Activated CD8-positive, alpha-beta T cell treated with anti-CD3 and anti-CD28 coated beads, Interleukin-2, amount 10 ng/mL, durations not matched to agents 7 days and 5 days (primary cell): ENCODE results near the gene JAG2. TPM values are rescaled to one million over a fixed set of nuclear protein-coding genes. Genes with fewer than 3 reads are reported as not detected.

Experiments used
- ATAC-seq: fragments of 150-1000 bp; cut with Tn5 transposase; one replicate; pipeline ENCODE4 v1.10.0; 2021; ENCODE audit warnings: moderate library complexity
- CTCF ChIA-PET: fragments of 350-600 bp; sonication (Branson Sonifier 250); formaldehyde crosslinking; loops from one replicate; lab custom pipeline; 2021; ENCODE audit warnings: antibody characterized with exemption; lab: Charles Lee
- POLR2A ChIA-PET: fragments of 350-600 bp; sonication (Branson Sonifier 250); formaldehyde crosslinking; loops from one replicate; lab custom pipeline; 2021; ENCODE audit warnings: antibody characterized with exemption; lab: Charles Lee
- DNase-seq: peaks from one replicate; pipeline ENCODE4 v3.0.0-alpha.2; 2020
- H3K27ac Mint-ChIP-seq: one replicate; pipeline ENCODE4 v1.8.0; 2021; ENCODE audit warnings: mild to moderate bottlenecking, mixed read lengths
- H3K27me3 Mint-ChIP-seq: one replicate; pipeline ENCODE4 v1.8.0; 2021; ENCODE audit warnings: low read depth, mixed read lengths
- H3K36me3 Mint-ChIP-seq: one replicate; pipeline ENCODE4 v1.8.0; 2021; ENCODE audit warnings: low read depth, mixed read lengths
- H3K4me1 Mint-ChIP-seq: one replicate; pipeline ENCODE4 v1.8.0; 2021; ENCODE audit warnings: low read depth, mixed read lengths
- H3K4me3 Mint-ChIP-seq: one replicate; pipeline ENCODE4 v1.8.0; 2021; ENCODE audit warnings: mild to moderate bottlenecking, mixed read lengths
- H3K9me3 Mint-ChIP-seq: one replicate; pipeline ENCODE4 v1.8.0; 2022; ENCODE audit warnings: mixed read lengths; ENCODE audit not compliant: insufficient read depth
- total RNA-seq, 2 experiments: library from RNA; stranded (reverse); gene quantifications; one replicate each; pipeline ENCODE4 v1.2.3, GENCODE V29; 2021

The JAG2 gene
- total RNA-seq, 2 experiments from 2014 or later, result 2.5 to 2.9 TPM

DNA sequence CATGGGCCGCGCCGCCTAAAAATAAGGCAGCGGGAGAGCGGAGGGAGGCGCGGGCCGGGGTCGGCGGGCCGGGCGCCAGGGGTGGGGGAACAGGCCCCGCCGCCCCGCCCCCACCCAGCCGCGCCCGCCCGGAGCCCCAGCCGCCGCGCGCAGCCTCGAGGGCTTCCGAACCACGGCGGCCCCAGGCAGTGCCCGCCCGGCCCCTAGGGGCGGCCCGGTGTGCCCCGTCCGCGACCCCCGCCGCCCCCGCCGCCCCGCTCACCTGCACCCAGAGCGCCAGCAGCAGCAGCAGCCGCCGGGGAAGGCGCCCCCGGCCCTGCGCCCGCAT lies 519 bp downstream of the JAG2 start:
- Mint-ChIP-seq H3K4me3 (peak overlapping the region; percentile 31), H3K9me3 (no peaks in the 10 kb centered on the region), H3K4me1 (peaks cover 19% of the 10 kb centered on the region), H3K36me3 (no peaks in the 10 kb centered on the region), H3K27me3 (peaks cover 22% of the 10 kb centered on the region), H3K27ac (no peak overlapping the region)
- ChIA-PET CTCF (interaction anchor here (1.1 to 1.6 kb wide), 5 partner anchors 12 to 183 kb away, joined by 3 to 7 read pairs (median 3); no protein-coding TSS in a partner anchor), POLR2A (no interaction called here)
- no peak for DNase-seq
- ATAC-seq, result no peak

GRCh38 chr14:105167303-105168092 lies 1.1 kb downstream of the JAG2 start:
- Mint-ChIP-seq H3K4me1 (peaks cover 19% of the 10 kb centered on the region), H3K36me3 (no peaks in the 10 kb centered on the region), H3K9me3 (no peaks in the 10 kb centered on the region), H3K27me3 (peaks cover 22% of the 10 kb centered on the region), H3K4me3 (peak overlapping the region; percentile 31), H3K27ac (no peak overlapping the region)
- DNase-seq (no peak), ATAC-seq (no peak)
- CTCF ChIA-PET, result interaction anchor here (1.1 to 1.6 kb wide), 5 partner anchors 13 to 184 kb away, joined by 3 to 7 read pairs (median 3); no protein-coding TSS in a partner anchor
- POLR2A ChIA-PET, result no interaction called here

DNA sequence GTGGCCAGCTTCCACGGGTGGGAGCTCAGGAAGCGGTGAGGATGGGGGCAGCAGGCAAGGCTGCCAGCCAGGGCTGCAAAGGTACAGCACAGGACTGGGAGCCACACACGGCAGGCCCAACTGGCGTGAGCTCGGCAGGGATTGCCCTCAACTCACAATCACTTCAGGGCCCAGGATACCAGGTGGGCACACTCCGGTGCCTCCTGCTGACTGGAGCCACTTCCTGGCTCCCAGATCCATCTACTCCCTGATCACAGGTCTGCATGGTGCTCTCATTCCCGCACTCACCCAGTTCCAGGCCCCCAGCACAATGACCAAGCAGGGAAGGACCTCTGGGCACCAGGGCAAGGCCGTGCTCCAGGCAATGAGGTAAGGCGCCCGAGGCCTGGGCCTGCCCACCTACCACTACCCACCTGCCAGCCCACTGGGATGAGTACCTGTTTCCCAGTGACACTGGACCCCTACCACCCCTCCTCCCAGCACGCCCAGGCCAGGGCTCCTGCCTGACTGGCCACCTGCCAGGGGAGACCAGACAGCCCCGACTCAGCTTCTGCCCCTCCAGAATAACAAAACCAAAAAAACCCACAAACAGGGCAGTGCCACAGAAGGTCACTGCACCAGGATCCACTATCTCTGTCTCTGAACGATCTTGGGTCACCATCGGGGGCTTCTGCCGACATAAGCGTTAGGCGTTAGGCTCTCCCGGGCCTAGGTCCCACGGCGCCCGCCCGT lies 1.8 kb downstream of the JAG2 start:
- ATAC-seq (no peak), DNase-seq (no peak)
- CTCF ChIA-PET, result no interaction called here
- H3K27ac Mint-ChIP-seq, result no peak overlapping the region
- peaks cover 20% of the 10 kb centered on the region for H3K27me3 Mint-ChIP-seq
- H3K4me1 Mint-ChIP-seq, result peaks cover 19% of the 10 kb centered on the region
- H3K36me3 Mint-ChIP-seq, result no peaks in the 10 kb centered on the region
- H3K4me3 Mint-ChIP-seq, result no peak overlapping the region
- H3K9me3 Mint-ChIP-seq, result no peaks in the 10 kb centered on the region
- POLR2A ChIA-PET, result no interaction called here

DNA sequence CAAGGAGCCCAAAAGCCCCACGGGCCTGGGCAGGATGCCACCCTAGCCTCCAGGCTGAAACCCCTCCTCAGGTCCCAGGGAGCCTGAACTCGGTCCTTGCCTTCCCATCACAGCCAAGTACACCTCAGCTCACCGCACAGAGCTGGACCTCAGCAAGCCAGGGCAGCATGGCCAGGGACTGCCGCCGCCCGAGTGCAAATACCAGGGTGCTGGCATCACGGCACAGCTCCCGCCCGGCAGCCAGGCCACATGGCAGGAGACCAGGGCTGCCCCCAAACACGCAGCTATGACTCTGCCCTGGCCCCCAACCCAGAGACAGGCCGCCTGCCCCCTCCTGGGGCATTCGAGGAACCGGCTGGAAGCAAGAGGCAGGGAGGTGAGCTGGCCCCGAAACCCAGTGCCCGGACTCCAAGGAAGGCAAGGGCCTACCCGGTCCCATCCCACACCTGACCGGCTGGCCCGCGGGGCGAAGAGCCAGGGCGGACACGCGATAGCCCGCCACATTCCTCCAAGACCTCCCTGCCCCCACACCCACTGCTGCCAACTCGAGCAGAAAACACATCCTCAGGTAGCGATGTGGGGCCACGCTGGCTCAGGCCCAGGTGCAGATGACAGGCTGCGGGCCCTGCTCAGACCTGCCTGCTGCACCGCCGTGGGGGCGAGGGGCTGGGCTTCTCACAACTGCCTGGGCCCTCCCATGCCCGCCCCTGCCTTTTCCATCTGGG lies 2.7 kb downstream of the JAG2 start:
- ATAC-seq, result no peak
- H3K9me3 Mint-ChIP-seq, result no peaks in the 10 kb centered on the region
- peaks cover 19% of the 10 kb centered on the region for H3K27me3 Mint-ChIP-seq
- ChIA-PET POLR2A (no interaction called here), CTCF (interaction anchor here (1.1 to 1.8 kb wide), 2 partner anchors 29 to 186 kb away, joined by 3 to 5 read pairs; no protein-coding TSS in a partner anchor)
- H3K27ac Mint-ChIP-seq, result no peak overlapping the region
- no peaks in the 10 kb centered on the region for H3K36me3 Mint-ChIP-seq
- DNase-seq, result no peak
- H3K4me3 Mint-ChIP-seq, result no peak overlapping the region
- peaks cover 15% of the 10 kb centered on the region for H3K4me1 Mint-ChIP-seq

- Mint-ChIP-seq H3K36me3 (no peaks in the 10 kb centered on the region), H3K4me3 (no peak overlapping the region), H3K27ac (no peak overlapping the region), H3K4me1 (peaks cover 10% of the 10 kb centered on the region), H3K9me3 (no peaks in the 10 kb centered on the region), H3K27me3 (peaks cover 18% of the 10 kb centered on the region)
- CTCF ChIA-PET, result interaction anchor here (1.1 to 1.8 kb wide), 3 partner anchors 30 to 187 kb away, joined by 3 to 5 read pairs (median 4); no protein-coding TSS in a partner anchor
- ATAC-seq, result no peak
- DNase-seq, result no peak
- POLR2A ChIA-PET, result no interaction called here
Observed at GRCh38 chr14:105165134-105165704, 3.4 kb downstream of the JAG2 start.

DNA sequence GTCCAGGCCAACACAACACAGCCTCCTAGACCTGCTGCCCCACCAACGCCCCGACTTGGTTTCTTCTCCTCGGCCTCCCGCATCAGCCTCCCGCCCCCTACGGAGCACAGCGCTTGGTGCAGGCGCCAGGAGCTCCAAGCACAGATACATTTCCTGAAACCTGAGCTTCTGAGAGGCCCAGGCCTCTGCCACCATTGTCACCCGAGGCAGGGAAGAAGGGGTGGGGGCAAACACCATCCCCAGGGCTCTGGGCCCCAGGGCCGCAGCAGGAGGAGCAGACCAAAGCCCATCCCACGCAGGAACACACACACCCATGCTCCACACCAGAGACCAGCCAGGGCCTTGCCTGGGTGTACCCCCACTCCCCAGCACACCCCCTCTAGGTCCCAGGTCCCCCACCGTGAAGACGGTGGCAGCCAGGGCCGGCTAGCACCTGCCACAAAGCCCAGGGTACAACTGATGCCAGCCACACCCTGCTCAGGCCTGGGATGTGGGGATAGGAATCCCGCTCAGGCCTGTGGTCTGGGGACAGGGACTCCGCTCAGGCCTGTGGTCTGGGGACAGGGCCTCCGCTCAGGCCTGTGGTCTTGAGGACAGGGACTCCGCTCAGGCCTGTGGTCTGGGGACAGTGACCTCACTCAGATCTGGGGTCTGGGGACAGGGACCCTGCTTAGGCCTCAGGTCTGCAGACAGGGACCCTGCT lies 5.4 kb downstream of the JAG2 start:
- POLR2A ChIA-PET, result no interaction called here
- no peaks in the 10 kb centered on the region for H3K36me3 Mint-ChIP-seq
- no peaks in the 10 kb centered on the region for H3K9me3 Mint-ChIP-seq
- H3K27me3 Mint-ChIP-seq, result peaks cover 8% of the 10 kb centered on the region
- DNase-seq, result no peak
- CTCF ChIA-PET, result no interaction called here
- H3K4me1 Mint-ChIP-seq, result peaks cover 2% of the 10 kb centered on the region
- ATAC-seq, result no peak
- H3K27ac Mint-ChIP-seq, result no peak overlapping the region
- H3K4me3 Mint-ChIP-seq, result no peak overlapping the region

- Mint-ChIP-seq H3K4me3 (no peak overlapping the region), H3K36me3 (no peaks in the 10 kb centered on the region), H3K27ac (no peak overlapping the region), H3K4me1 (no peaks in the 10 kb centered on the region), H3K27me3 (peaks cover 8% of the 10 kb centered on the region), H3K9me3 (no peaks in the 10 kb centered on the region)
- ATAC-seq, result no peak
- no peak for DNase-seq
- ChIA-PET CTCF (no interaction called here), POLR2A (no interaction called here)
Observed at GRCh38 chr14:105162669-105162979, 6.0 kb downstream of the JAG2 start.

DNA sequence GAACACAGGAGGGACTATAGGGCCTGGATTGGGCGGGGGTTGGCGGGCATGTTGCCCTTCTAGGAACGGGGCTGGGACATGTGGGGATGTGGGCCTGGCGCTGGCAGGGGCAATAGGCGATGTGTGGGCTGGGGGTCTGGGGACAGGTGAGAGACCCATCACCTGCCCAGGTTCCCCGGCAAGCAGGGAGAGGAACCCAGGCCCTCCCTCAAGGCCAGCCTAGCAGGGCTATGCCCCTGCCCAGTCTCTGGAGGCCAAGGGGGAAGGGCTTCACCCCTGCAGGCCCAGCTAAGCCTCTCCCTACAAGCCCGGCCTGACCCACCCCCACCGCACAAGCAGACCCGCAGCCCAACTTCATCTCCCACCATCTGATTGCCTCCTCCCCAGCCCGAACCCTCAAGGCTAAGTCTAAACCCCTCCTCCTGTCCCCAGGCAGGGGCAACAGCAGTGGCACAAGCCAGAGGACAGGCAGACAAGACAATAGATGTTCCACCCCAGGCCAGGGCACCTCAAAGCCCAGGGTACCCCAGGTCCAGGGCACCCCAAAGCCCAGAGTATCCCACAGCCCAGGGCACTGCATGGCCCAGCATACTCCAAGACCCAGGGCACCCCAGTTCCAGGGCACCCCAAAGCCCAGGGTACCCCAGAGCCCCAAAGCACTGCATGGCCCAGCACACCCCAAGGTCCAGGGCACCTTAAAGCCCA lies 6.5 kb downstream of the JAG2 start:
- ChIA-PET POLR2A (no interaction called here), CTCF (no interaction called here)
- Mint-ChIP-seq H3K27me3 (peaks cover 8% of the 10 kb centered on the region), H3K36me3 (no peaks in the 10 kb centered on the region), H3K4me3 (no peak overlapping the region), H3K27ac (no peak overlapping the region), H3K4me1 (no peaks in the 10 kb centered on the region), H3K9me3 (no peaks in the 10 kb centered on the region)
- ATAC-seq, result peak; percentile 35
- peak; percentile 39 for DNase-seq

DNA sequence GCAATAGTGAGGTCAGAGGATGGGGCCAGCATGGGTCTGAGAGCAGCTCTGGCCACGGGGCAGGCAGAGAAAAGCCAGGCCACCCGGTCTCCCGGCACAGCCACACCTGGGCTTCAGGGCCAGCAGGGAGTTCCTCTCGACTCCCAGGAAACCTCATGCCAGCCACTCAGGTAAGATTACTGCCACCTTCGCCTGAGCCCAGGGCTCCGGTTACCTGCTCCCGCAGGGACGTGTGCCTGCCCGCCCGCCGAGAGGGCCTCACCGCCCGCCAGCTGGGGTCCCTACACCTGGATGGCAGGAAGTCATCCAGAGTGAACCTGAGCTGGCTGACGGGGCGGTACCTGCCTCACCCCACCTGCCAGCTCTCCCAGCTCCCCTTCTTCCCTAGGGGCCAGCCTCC lies 7.3 kb downstream of the JAG2 start:
- H3K4me1 Mint-ChIP-seq, result no peaks in the 10 kb centered on the region

DNA sequence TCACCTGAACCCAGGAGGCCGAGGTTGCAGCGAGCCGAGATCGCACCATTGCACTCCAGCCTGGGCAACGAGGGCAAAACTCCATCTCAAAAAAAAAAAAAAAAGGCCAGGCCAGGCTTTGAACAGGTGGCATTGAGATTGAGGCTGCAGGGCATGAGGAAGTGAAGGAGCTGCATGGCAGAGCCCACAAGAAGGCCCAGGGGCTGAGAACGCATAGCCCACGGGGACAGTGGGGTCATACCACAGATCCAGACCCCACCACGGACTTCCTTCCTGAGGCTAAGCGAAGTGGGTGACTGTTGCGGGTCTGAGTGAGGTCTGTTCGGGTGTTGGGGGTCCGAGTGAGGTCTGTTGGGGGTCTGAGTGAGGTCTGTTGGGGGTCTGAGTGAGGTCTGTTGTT lies 7.8 kb downstream of the JAG2 start:
- ChIA-PET POLR2A (no interaction called here), CTCF (no interaction called here)
- DNase-seq (no peak), ATAC-seq (no peak)
- H3K4me1 Mint-ChIP-seq, result no peaks in the 10 kb centered on the region
- no peaks in the 10 kb centered on the region for H3K36me3 Mint-ChIP-seq
- no peak overlapping the region for H3K4me3 Mint-ChIP-seq
- H3K27me3 Mint-ChIP-seq, result no peaks in the 10 kb centered on the region
- no peak overlapping the region for H3K27ac Mint-ChIP-seq
- H3K9me3 Mint-ChIP-seq, result no peaks in the 10 kb centered on the region

More for the DNA sequence above, 7.3 kb downstream of the JAG2 start:
- Mint-ChIP-seq H3K27ac (no peak overlapping the region), H3K4me3 (no peak overlapping the region), H3K27me3 (no peaks in the 10 kb centered on the region), H3K9me3 (no peaks in the 10 kb centered on the region), H3K36me3 (no peaks in the 10 kb centered on the region)
- CTCF ChIA-PET, result no interaction called here
- no peak for ATAC-seq
- POLR2A ChIA-PET, result no interaction called here
- no peak for DNase-seq

- Mint-ChIP-seq H3K9me3 (no peaks in the 10 kb centered on the region), H3K4me3 (no peak overlapping the region), H3K27ac (no peak overlapping the region), H3K4me1 (no peaks in the 10 kb centered on the region), H3K27me3 (no peaks in the 10 kb centered on the region), H3K36me3 (no peaks in the 10 kb centered on the region)
- ChIA-PET CTCF (no interaction called here), POLR2A (no interaction called here)
- ATAC-seq (no peak), DNase-seq (no peak)
Observed at GRCh38 chr14:105159344-105159743, 9.2 kb downstream of the JAG2 start.
